ENCODE measurements around the gene AHI1. TPM values are rescaled to one million over a fixed set of nuclear protein-coding genes. Genes with fewer than 3 reads are reported as not detected.

Gene AHI1
- total RNA-seq, 2 donors from 2014 or later: 32.0 to 41.2 TPM

GRCh38 chr6:135319819-135320218 is 177.7 kb downstream of the AHI1 start:
- intact Hi-C loops (cut with DNase I): no loop called here

GRCh38 chr6:135318738-135319469 is 178.6 kb downstream of the AHI1 start:
- DNase-seq (ENCODE audit: low spot score): no peak
- intact Hi-C loops (cut with DNase I): no loop called here

More at GRCh38 chr6:135319819-135320218, 177.7 kb downstream of the AHI1 start:
- no peak for DNase-seq (ENCODE audit: low spot score)

- DNase-seq (ENCODE audit: low spot score): no peak
- intact Hi-C loops (cut with DNase I): no loop called here
Measured at GRCh38 chr6:135314543-135314942, 183.0 kb downstream of the AHI1 start.

- intact Hi-C loops (cut with DNase I): no loop called here
Measured at GRCh38 chr6:135311446-135312200, 185.9 kb downstream of the AHI1 start.

GRCh38 chr6:135310291-135310690 is 187.2 kb downstream of the AHI1 start:
- DNase-seq (ENCODE audit: low spot score): no peak
- intact Hi-C loops (cut with DNase I): no loop called here

More at GRCh38 chr6:135311446-135312200, 185.9 kb downstream of the AHI1 start:
- no peak for DNase-seq (ENCODE audit: low spot score)

- no peak for DNase-seq (ENCODE audit: low spot score)
- intact Hi-C loops (cut with DNase I): no loop called here
Measured at GRCh38 chr6:135306740-135307420, 190.7 kb downstream of the AHI1 start.

GRCh38 chr6:135306166-135306565 is 191.4 kb downstream of the AHI1 start:
- intact Hi-C loops (cut with DNase I): no loop called here
- DNase-seq (ENCODE audit: low spot score): no peak

- no peak for DNase-seq (ENCODE audit: low spot score)
- intact Hi-C loops (cut with DNase I): no loop called here
Measured at GRCh38 chr6:135305684-135306083, 191.9 kb downstream of the AHI1 start.

GRCh38 chr6:135304883-135305282 is 192.7 kb downstream of the AHI1 start:
- intact Hi-C loops (cut with DNase I): no loop called here
- no peak for DNase-seq (ENCODE audit: low spot score)

- intact Hi-C loops (cut with DNase I): no loop called here
- DNase-seq (ENCODE audit: low spot score): no peak
Measured at GRCh38 chr6:135301304-135301703, 196.2 kb downstream of the AHI1 start.

- no peak for DNase-seq (ENCODE audit: low spot score)
- intact Hi-C loops (cut with DNase I): no loop called here
Measured at GRCh38 chr6:135300576-135300975, 197.0 kb downstream of the AHI1 start.

GRCh38 chr6:135299256-135299655 is 198.3 kb downstream of the AHI1 start:
- intact Hi-C loops (cut with DNase I): no loop called here
- DNase-seq (ENCODE audit: low spot score): no peak

- no peak for DNase-seq (ENCODE audit: low spot score)
- intact Hi-C loops (cut with DNase I): no loop called here
Measured at GRCh38 chr6:135298455-135298854, 199.1 kb downstream of the AHI1 start.

GRCh38 chr6:135296715-135297114 is 200.8 kb downstream of the AHI1 start:
- DNase-seq (ENCODE audit: low spot score): no peak
- intact Hi-C loops (cut with DNase I): no loop called here

- no peak for DNase-seq (ENCODE audit: low spot score)
- intact Hi-C loops (cut with DNase I): no loop called here
Measured at GRCh38 chr6:135295085-135295484, 202.5 kb downstream of the AHI1 start.

- intact Hi-C loops (cut with DNase I): no loop called here
- no peak for DNase-seq (ENCODE audit: low spot score)
Measured at GRCh38 chr6:135291288-135292076, 206.1 kb downstream of the AHI1 start.

- intact Hi-C loops (cut with DNase I): no loop called here
- no peak for DNase-seq (ENCODE audit: low spot score)
Measured at GRCh38 chr6:135289816-135290215, 207.7 kb downstream of the AHI1 start.

- intact Hi-C loops (cut with DNase I): no loop called here
- no peak for DNase-seq (ENCODE audit: low spot score)
Measured at GRCh38 chr6:135286962-135287538, 210.5 kb downstream of the AHI1 start.

- DNase-seq (ENCODE audit: low spot score): no peak
- intact Hi-C loops (cut with DNase I): no loop called here
Measured at GRCh38 chr6:135285165-135285564, 212.4 kb downstream of the AHI1 start.

All from posterior vena cava (tissue), 2 donors.